H9 (cell line): Measurements from ENCODE around the gene RACGAP1. TPM values are rescaled to one million over a fixed set of nuclear protein-coding genes. Genes with fewer than 3 reads are reported as not detected.

Experiments
- DNase-seq: peaks from one replicate; pipeline ENCODE4 v3.0.0-alpha.2; 2017
- H2AFZ ChIP-seq: one replicate; pipeline ENCODE4 v1.6.1; 2013; ENCODE audit warnings: mild to moderate bottlenecking, low read length, control low read depth, moderate library complexity
- H2AK5ac ChIP-seq: 2 replicates; pipeline ENCODE4 v1.6.1; 2013; ENCODE audit warnings: low read length, control low read depth, mixed read lengths; ENCODE audit not compliant: insufficient read length
- H2BK120ac ChIP-seq: one replicate; pipeline ENCODE4 v1.6.1; 2013; ENCODE audit warnings: low read depth, mild to moderate bottlenecking, low read length, control low read depth, inconsistent platforms; ENCODE audit not compliant: poor library complexity, severe bottlenecking
- H2BK12ac ChIP-seq: 2 replicates; pipeline ENCODE4 v1.6.1; 2013; ENCODE audit warnings: low read length, control low read depth, mixed read lengths, low read depth; ENCODE audit not compliant: insufficient read length
- H2BK15ac ChIP-seq: 2 replicates; pipeline ENCODE4 v1.6.1; 2013; ENCODE audit warnings: low read depth, low read length, control low read depth
- H2BK20ac ChIP-seq: one replicate; pipeline ENCODE4 v1.6.1; 2013; ENCODE audit warnings: low read depth, mild to moderate bottlenecking, low read length, control low read depth, inconsistent platforms; ENCODE audit not compliant: poor library complexity, severe bottlenecking
- H2BK5ac ChIP-seq: 2 replicates; pipeline ENCODE4 v1.6.1; 2013; ENCODE audit warnings: low read length, control low read depth, mixed read lengths; ENCODE audit not compliant: insufficient read length
- H3K14ac ChIP-seq: 2 replicates; pipeline ENCODE4 v1.6.1; 2013; ENCODE audit warnings: low read length, control low read depth; ENCODE audit not compliant: insufficient read depth
- H3K18ac ChIP-seq: 2 replicates; pipeline ENCODE4 v1.6.1; 2013; ENCODE audit warnings: low read depth, mild to moderate bottlenecking, mixed read lengths, low read length, control low read depth; ENCODE audit not compliant: insufficient read length
- H3K23ac ChIP-seq: 2 replicates; pipeline ENCODE4 v1.6.1; 2013; ENCODE audit warnings: low read length, control low read depth, mixed read lengths, low read depth; ENCODE audit not compliant: insufficient read length
- H3K23me2 ChIP-seq: 2 replicates; pipeline ENCODE4 v1.6.1; 2013; ENCODE audit warnings: low read depth, mild to moderate bottlenecking, mixed read lengths, low read length, control low read depth; ENCODE audit not compliant: insufficient read length, poor library complexity, severe bottlenecking
- H3K27ac ChIP-seq: 2 replicates; pipeline ENCODE4 v1.5.1; 2013; ENCODE audit warnings: low read length, control low read depth, mixed read lengths, low read depth; ENCODE audit not compliant: insufficient read length
- H3K27me3 ChIP-seq: 2 replicates; pipeline ENCODE4 v1.6.1; 2013; ENCODE audit warnings: low read length, control low read depth, inconsistent platforms; ENCODE audit not compliant: insufficient read depth
- H3K4ac ChIP-seq: 2 replicates; pipeline ENCODE4 v1.6.1; 2013; ENCODE audit warnings: low read depth, mild to moderate bottlenecking, control low read depth, inconsistent platforms, low read length, moderate library complexity
- H3K4me1 ChIP-seq: 2 replicates; pipeline ENCODE4 v1.6.1; 2013; ENCODE audit warnings: low read length, control low read depth, inconsistent platforms; ENCODE audit not compliant: insufficient read depth
- H3K4me2 ChIP-seq: 2 replicates; pipeline ENCODE4 v1.6.1; 2013; ENCODE audit warnings: low read length, control low read depth, mixed read lengths; ENCODE audit not compliant: insufficient read length, insufficient read depth
- H3K56ac ChIP-seq: 2 replicates; pipeline ENCODE4 v1.6.1; 2013; ENCODE audit warnings: low read depth, mild to moderate bottlenecking, mixed read lengths, low read length, control low read depth; ENCODE audit not compliant: insufficient read length
- H3K79me1 ChIP-seq: 2 replicates; pipeline ENCODE4 v1.6.1; 2013; ENCODE audit warnings: low read depth, mild to moderate bottlenecking, moderate library complexity, low read length, control low read depth, inconsistent platforms; ENCODE audit not compliant: insufficient read depth, poor library complexity, severe bottlenecking
- H3K79me2 ChIP-seq: 2 replicates; pipeline ENCODE4 v1.6.1; 2013; ENCODE audit warnings: low read length, control low read depth, inconsistent platforms; ENCODE audit not compliant: insufficient read depth
- H3K9ac ChIP-seq: 2 replicates; pipeline ENCODE4 v1.6.1; 2013; ENCODE audit warnings: low read length, control low read depth, mixed read lengths; ENCODE audit not compliant: insufficient read length; ENCODE audit errors: extremely low read depth
- H3K9me3 ChIP-seq: one replicate; pipeline ENCODE4 v1.6.1; 2013; ENCODE audit warnings: low read depth, low read length, inconsistent platforms; ENCODE audit not compliant: control insufficient read depth
- H3T11ph ChIP-seq: one replicate; pipeline ENCODE4 v1.6.1; 2013; ENCODE audit warnings: mild to moderate bottlenecking, low read length, control low read depth, inconsistent platforms
- H4K20me1 ChIP-seq: one replicate; pipeline ENCODE4 v1.6.1; 2013; ENCODE audit not compliant: control insufficient read depth, insufficient read length, insufficient read depth
- H4K5ac ChIP-seq: 2 replicates; pipeline ENCODE4 v1.6.1; 2013; ENCODE audit warnings: low read depth, mild to moderate bottlenecking, mixed read lengths, low read length, control low read depth; ENCODE audit not compliant: insufficient read length
- H4K8ac ChIP-seq: replicated peaks from 2 replicates; pipeline ENCODE4 v1.6.1; 2013; ENCODE audit warnings: low read length, control low read depth, mixed read lengths, low read depth; ENCODE audit not compliant: insufficient read length
- H4K91ac ChIP-seq: 2 replicates; pipeline ENCODE4 v1.6.1; 2013; ENCODE audit warnings: low read depth, mild to moderate bottlenecking, moderate library complexity, mixed read lengths, low read length, control low read depth; ENCODE audit not compliant: insufficient read length
- H3K27ac Mint-ChIP-seq, 3 experiments: 2 replicates in 2 of 3; 3 replicates in 1 of 3; pipeline ENCODE4 v1.8.0; 2020 to 2021; ENCODE audit warnings: mixed read lengths in 3 of 3, mild to moderate bottlenecking in 1 of 3, moderate library complexity in 1 of 3
- H3K27me3 Mint-ChIP-seq: 2 replicates; pipeline ENCODE4 v1.8.0; 2021; ENCODE audit warnings: low read depth, mild to moderate bottlenecking, moderate library complexity, mixed read lengths
- H3K36me3 Mint-ChIP-seq, 3 experiments: 2 replicates in 2 of 3; 3 replicates in 1 of 3; pipeline ENCODE4 v1.8.0; 2020 to 2021; ENCODE audit warnings: low read depth in 3 of 3, mixed read lengths in 3 of 3; ENCODE audit not compliant: insufficient read depth in 1 of 3
- H3K4me1 Mint-ChIP-seq, 2 experiments: 2 replicates each; pipeline ENCODE4 v1.8.0; 2020; ENCODE audit warnings: mixed read lengths in 2 of 2
- H3K4me3 Mint-ChIP-seq, 2 experiments: 2 replicates in 1 of 2; 3 replicates in 1 of 2; pipeline ENCODE4 v1.8.0; 2020 to 2021; ENCODE audit warnings: mild to moderate bottlenecking in 2 of 2, mixed read lengths in 2 of 2, moderate library complexity in 1 of 2
- H3K9me3 Mint-ChIP-seq, 2 experiments: 2 replicates in 1 of 2; 3 replicates in 1 of 2; pipeline ENCODE4 v1.8.0; 2020; ENCODE audit warnings: mild to moderate bottlenecking in 2 of 2, mixed read lengths in 2 of 2, moderate library complexity in 1 of 2
- CTCF ChIP-seq: fragments of 200-600 bp; sonication (generic); conservative IDR thresholded peaks from 3 replicates; pipeline ENCODE4 v1.8.0; 2021; ENCODE audit warnings: antibody characterized with exemption, mild to moderate bottlenecking
- WGBS: extraction: QIAGEN DNeasy Blood & Tissue Kit; methylation state at CpG from one replicate; pipeline ENCODE4 v1.1.7; 2013; ENCODE audit warnings: missing lambda C conversion rate, low lambda C conversion rate, mixed read lengths; ENCODE audit not compliant: insufficient read length; ENCODE audit errors: extremely low coverage; 5-methylcytosine and 5-hydroxymethylcytosine counted together
- total RNA-seq: library from RNA; stranded (reverse); gene quantifications from 2 replicates; pipeline ENCODE4 v1.2.1, GENCODE V29; 2021

The RACGAP1 gene
- total RNA-seq, 1 experiment from 2014 or later = 64.8 TPM

DNA sequence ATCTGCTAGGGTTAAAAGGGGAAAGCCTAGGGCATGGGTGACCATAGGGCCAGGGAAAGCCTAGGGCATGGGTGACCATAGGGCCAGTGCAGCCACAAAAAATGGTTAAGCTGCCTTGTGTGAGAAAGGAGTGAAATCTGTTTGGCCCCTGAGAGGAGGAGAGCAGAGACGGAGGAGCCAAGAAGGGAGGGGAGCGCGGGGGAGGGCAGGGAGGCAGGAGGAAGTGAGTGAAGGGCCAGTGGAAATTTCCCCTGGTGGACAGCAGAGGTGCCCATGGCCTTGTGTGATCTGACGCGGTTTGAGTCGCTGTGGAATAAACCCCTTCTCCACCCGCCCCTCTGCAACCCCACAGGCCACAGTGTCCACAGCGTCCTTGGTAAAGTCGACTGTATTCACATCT lies 53.2 kb downstream of the RACGAP1 start:
- H3K27ac ChIP-seq = no peak overlapping the region
- no peak overlapping the region for H4K8ac ChIP-seq
- no peak overlapping the region for H3T11ph ChIP-seq
- no CpG with 5 or more reads among the region's 9 CpGs for WGBS
- no peak overlapping the region for H2BK5ac ChIP-seq
- no peak overlapping the region for H4K91ac ChIP-seq
- no peak overlapping the region for H2BK15ac ChIP-seq
- TF ChIP-seq CTCF = no peak
- Mint-ChIP-seq H3K9me3 (no peaks in the 10 kb centered on the region), H3K27me3 (peaks cover 3% of the 10 kb centered on the region), H3K36me3 (no peaks in the 10 kb centered on the region), H3K27ac (no peak overlapping the region), H3K4me1 (peaks cover 6 to 9% of the 10 kb centered on the region in 2 experiments; a peak in 3 of 4 replicates), H3K4me3 (no peak overlapping the region)
- no peak overlapping the region for H3K4me2 ChIP-seq
- no peak overlapping the region for H4K5ac ChIP-seq
- H3K4ac ChIP-seq = no peak overlapping the region
- no peak overlapping the region for H2BK20ac ChIP-seq
- no peaks in the 10 kb centered on the region for H4K20me1 ChIP-seq
- H3K9me3 ChIP-seq = no peaks in the 10 kb centered on the region
- no peaks in the 10 kb centered on the region for H3K79me2 ChIP-seq
- H3K23me2 ChIP-seq = no peaks in the 10 kb centered on the region
- no peak overlapping the region for H3K9ac ChIP-seq
- H3K27me3 ChIP-seq = no peaks in the 10 kb centered on the region; the same call in 1 of the 2 replicates
- no peak overlapping the region for H2BK12ac ChIP-seq
- no peaks in the 10 kb centered on the region for H3K4me1 ChIP-seq
- no peak overlapping the region for H2BK120ac ChIP-seq
- H2AK5ac ChIP-seq = no peak overlapping the region
- no peak overlapping the region for H2AFZ ChIP-seq
- H3K23ac ChIP-seq = no peak overlapping the region
- DNase-seq = no peak
- no peak overlapping the region for H3K56ac ChIP-seq
- no peak overlapping the region for H3K14ac ChIP-seq
- no peak overlapping the region for H3K18ac ChIP-seq
- no peaks in the 10 kb centered on the region for H3K79me1 ChIP-seq
